Omental fat pad (tissue), 4 donors: Measurements from ENCODE around the gene TAPBP. TPM values are rescaled to one million over a fixed set of nuclear protein-coding genes. Genes with fewer than 3 reads are reported as not detected.
"Not testable (repeated sequence)": the region's sequence is repeated elsewhere in the genome, so short reads cannot be mapped to it uniquely, and the experiment has no call there.

ENCODE experiments used
- ATAC-seq: fragments of 150-250 bp; one replicate; pipeline ENCODE4 v1.9.1; 2016; ENCODE audit warnings: mild to moderate bottlenecking, moderate library complexity; ENCODE audit not compliant: low FRiP score
- DNase-seq: peaks from one replicate; pipeline ENCODE4 v3.0.0-alpha.2; 2019; ENCODE audit warnings: low spot score
- CTCF ChIP-seq, 3 donors: fragments of 450-650 bp; IDR thresholded peaks; one replicate each; pipeline ENCODE4 v1.5.1; 2016 to 2017; ENCODE audit warnings: antibody characterized with exemption in 3 of 3, mild to moderate bottlenecking in 3 of 3, moderate library complexity in 2 of 3
- total RNA-seq, 4 donors: library from RNA; depleted of rRNA; stranded (reverse); fragments of >200 nt; gene quantifications; one replicate each; pipeline ENCODE4 v1.1.0, GENCODE V29; 2016

TAPBP gene
- total RNA-seq, 4 donors from 2014 or later = 50.2 to 90.5 (median 69.1) TPM

GRCh38 chr6:33264015-33264414, 49.9 kb downstream of the TAPBP start:
- ATAC-seq (no peak), DNase-seq (no peak)
- no peak for TF ChIP-seq CTCF (IDR thresholded peaks at IDR 0.05)

- DNase-seq, ATAC-seq: not testable (repeated sequence)
These were observed 51.4 kb downstream of the TAPBP start for GRCh38 chr6:33262490-33262889.

- DNase-seq = no peak
- no peak for TF ChIP-seq CTCF (IDR thresholded peaks at IDR 0.05)
- no peak for ATAC-seq
These were observed 54.8 kb downstream of the TAPBP start for GRCh38 chr6:33259032-33259431.

- no peak for DNase-seq
- ATAC-seq = no peak
- no peak for TF ChIP-seq CTCF (IDR thresholded peaks at IDR 0.05)
These were observed 59.3 kb downstream of the TAPBP start for GRCh38 chr6:33254591-33254990.

GRCh38 chr6:33252759-33253158, 61.1 kb downstream of the TAPBP start:
- ATAC-seq (no peak), DNase-seq (no peak)
- TF ChIP-seq CTCF (IDR thresholded peaks at IDR 0.05) = no peak

GRCh38 chr6:33251395-33252012, 62.4 kb downstream of the TAPBP start:
- no peak for TF ChIP-seq CTCF (IDR thresholded peaks at IDR 0.05)
- ATAC-seq (no peak), DNase-seq (no peak)

GRCh38 chr6:33250731-33251130, 63.1 kb downstream of the TAPBP start:
- ATAC-seq (no peak), DNase-seq (no peak)
- no peak for TF ChIP-seq CTCF (IDR thresholded peaks at IDR 0.05)
